NCI-H2171 treated with DMSO at 0.1 percent for 48 hours (cell line): Measurements from ENCODE around the gene SEC22C.

Experiments
- DNase-seq: peaks from one replicate; lab custom pipeline; 2025; lab: John Stamatoyannopoulos, UW

SEC22C gene

GRCh38 chr3:42498034-42498433, 83.7 kb downstream of the SEC22C start:
- no peak for DNase-seq
